GM21786 (cell line): ENCODE data around the gene SNTG2.

Source experiments
- ATAC-seq: cut with Tn5 transposase; IDR thresholded peaks from one replicate; pipeline ENCODE4 v1.9.1; 2021; ENCODE audit not compliant: unreplicated experiment

SNTG2 gene

DNA sequence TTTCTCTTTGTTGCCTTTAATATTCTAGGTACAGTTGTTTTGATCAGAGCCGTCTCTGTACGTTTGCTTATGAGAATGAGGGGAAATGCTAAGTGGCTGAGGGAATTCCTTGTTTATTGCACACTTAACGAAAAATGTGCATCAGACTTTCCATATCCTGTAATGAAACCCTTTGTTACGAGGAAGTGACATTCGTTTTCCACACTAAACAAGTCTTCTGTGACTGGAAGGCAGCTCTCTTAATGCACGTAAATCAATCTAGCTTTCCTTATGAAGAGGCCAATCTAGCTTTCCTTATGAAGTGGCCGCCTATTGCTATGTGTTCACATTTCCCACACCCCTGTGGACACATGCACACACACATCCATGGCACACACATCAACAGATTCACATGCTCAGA lies 186.2 kb downstream of the SNTG2 start:
- ATAC-seq = no peak

DNA sequence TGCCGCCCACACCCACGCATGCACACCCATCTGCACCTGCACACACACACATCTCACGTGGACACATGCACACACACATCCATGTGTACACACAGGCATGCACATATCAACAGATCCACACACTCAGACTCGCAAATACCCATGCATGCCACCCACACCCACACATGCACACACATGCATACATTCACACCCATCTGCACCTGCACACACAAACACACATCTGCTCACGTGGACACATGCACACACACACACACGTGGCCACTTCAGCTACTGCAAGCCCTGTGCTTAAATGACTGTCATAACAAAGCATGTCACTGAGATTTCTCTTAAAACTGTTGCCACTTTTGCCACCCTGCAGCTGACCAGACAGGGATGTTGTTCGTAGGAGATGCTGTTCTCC lies 186.6 kb downstream of the SNTG2 start:
- no peak for ATAC-seq

DNA sequence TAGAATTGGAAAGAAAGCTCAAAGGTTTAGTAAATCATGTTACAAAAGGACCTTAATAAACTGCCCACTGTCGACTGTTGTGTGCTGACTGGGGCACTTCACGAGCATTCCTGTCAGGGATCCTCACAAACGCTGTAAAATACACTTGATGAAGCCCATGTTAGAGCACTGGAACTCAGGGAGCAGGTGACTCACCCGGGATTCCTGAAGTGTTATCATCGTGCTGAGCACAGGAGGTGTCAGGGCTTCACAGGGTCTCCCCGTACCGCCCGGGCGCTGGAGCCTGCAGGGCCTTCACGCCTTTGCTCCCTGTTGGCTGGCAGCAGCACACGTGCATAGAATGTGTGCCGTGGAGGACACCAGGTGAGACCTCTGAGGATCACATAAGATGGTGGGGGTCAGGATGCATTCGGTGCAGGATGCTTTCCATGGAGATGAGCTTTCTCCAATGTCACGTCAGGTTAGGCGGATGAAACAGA lies 187.3 kb downstream of the SNTG2 start:
- ATAC-seq = no peak

DNA sequence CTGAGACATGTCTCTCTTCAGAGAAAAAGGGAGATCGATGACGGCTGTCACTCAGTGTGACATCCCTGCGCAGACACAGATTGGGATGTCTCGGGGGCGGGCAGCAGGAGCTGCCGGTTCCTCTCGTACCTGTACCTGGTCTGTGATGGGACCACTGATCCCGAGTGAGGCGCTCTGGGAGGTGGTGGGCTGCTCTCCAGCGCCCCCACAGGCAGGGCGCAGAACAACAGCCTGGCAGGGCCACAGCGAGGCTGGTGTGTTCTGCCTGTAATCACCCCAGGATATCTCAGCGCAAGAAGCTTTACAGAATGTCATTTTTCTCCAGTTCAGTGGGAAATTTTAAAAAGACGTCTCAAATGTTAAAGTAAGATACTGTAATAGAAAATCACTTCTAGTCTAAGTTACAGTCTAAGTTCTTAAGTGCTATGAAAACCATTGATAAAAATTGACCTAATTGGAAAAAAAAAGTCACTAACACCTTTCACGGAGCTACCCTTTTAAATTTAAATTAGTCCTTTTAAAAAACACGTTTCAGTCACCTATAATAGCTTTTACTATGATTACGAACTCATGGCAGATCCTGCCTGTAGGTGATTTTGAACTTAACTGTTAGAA lies 189.8 kb downstream of the SNTG2 start:
- ATAC-seq = peak; percentile 78

DNA sequence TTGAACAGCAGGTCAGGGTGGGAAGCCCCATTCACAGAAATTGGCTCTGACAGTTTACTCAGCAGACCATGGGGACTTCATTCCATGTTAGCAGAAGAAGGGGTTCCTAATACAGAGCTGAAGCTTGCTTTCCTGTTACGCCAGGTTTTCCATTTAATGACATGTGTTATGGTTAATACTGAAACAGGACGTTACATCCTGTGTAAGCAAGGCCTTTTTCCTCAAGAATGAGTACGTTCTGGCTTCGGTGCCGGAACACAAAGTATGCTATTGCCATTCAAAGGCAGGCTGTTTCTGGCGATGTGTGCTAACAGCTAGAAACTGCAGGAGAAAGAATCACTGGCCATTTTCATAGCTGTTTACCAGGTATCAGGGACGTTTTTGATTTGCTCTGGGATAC lies 190.4 kb downstream of the SNTG2 start:
- ATAC-seq = no peak

DNA sequence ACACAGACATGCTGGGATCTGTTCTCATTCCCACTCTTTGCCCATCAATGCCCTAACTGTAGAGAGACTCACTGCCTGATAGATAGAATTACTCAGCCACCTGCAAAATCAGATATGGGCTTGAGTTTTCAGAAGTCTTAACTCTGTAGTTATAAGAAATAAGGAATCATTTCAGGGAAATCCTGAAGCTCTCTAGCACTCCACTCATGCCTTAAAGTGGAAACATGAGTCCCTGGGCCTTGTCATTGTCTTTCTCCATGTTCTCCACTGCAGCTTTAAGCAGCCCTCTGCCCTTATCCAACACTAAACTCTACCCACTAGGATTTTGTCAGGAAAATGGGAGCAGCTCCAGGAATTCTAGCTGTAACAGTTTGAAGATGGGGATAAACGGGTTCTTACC lies 192.5 kb downstream of the SNTG2 start:
- no peak for ATAC-seq

DNA sequence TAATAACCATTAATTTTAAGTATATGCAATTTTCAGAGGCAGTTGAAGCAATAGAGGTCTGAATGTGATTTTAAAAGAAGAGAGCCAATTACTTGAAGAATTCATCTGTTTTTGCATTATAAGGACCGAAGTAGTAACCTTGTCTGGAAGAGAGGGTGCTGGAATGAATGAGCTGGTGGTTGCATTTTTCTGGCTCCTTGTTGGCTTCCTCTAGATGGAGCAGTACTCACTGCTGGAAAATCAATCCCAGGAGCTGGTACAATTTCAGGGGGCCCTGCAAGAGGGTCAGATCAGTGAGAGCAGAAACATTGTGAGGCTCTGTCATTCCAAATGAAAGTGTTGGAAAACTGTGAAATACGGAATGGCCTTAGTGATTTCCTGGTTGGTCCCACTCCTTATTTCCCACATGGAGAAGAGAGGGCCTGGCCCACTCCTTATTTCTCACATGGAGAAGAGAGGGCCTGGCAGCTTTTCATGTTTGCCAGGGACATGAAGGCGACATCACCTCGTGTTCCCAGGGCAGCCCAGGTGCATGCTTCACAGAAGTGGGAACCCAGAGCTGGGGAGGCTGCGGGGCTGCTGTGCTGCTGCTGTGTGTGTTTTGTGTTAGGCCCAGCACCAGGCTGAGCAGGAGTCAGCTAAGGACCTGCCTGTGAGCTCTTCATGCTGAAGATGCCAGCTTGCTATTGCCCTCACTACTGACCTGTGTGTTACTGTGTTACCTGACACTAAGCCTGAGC lies 197.4 kb downstream of the SNTG2 start:
- ATAC-seq = no peak

DNA sequence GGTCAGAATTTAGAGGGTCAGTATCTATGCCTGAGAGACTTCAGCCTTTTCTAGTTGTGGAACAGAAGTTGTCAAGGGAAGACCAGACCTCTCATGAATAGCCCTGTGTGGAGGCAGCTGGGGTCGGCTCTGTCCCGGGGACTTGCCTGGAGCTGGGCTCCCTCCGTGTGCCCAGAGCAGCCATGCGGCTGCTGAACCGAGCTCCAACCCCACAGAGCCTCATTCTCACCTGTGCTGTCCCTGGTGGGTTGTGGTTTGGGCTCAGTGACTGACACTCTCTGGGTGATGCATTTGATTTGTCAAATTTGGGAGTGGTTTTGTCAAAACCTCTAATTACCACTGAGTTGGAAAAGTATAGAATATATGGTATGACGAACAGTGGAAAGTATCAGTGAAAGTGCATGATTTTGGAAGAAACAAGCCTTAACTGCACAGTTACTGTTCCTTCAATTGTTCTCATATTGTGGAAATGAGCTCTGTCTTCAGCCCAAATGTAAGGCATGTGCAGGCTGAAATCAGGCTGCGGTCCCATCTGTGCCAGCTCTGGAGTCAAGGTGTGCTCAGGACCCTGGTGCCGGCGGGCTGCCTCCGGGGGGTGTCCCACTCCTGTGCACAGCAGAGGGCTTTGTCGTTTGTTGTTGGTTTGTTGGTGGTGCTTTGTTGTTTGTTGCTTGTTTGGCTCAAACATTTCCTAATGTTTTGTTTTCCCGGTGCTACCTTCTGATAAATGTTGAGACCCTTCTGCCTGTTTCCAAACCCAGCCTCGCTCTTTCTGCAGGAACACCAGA lies 200.3 kb downstream of the SNTG2 start:
- no peak for ATAC-seq

DNA sequence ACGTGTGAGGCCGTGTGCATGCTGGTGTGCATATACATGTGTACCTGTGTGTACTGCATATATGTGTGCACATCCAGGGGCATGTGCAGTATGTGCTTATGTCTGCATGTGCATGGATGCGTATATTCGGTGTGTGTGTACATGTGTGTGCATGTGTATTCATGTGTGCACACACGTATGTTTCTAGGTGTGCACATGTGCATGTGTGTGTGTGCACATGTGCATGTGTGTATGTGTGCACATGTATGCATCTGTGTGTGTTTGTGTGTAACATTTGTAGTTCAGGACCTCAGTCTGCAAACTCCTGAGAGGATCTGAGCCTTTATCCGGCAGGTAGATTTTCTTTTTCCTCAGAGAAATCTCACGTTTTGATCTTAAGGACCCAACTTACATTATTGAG lies 201.7 kb downstream of the SNTG2 start:
- ATAC-seq = no peak

DNA sequence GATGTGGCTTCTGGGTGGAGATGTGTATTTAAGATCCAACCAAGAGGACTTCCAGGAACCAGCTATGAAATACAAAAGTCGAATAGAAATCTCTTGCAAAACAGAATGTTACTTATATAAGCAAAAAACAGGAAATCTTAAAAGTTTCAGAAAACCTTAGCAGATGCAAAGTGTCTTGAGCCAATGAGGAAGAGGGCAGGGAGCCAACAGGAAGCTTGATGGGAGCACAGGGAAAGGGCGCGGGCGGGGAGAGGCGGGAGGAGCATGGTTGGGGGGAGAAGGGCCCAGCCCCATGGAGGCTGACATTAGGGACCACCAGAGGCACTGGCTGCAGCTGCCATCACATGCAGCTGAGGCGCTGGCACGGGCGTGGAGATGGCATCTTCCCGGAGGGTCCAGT lies 203.3 kb downstream of the SNTG2 start:
- no peak for ATAC-seq

DNA sequence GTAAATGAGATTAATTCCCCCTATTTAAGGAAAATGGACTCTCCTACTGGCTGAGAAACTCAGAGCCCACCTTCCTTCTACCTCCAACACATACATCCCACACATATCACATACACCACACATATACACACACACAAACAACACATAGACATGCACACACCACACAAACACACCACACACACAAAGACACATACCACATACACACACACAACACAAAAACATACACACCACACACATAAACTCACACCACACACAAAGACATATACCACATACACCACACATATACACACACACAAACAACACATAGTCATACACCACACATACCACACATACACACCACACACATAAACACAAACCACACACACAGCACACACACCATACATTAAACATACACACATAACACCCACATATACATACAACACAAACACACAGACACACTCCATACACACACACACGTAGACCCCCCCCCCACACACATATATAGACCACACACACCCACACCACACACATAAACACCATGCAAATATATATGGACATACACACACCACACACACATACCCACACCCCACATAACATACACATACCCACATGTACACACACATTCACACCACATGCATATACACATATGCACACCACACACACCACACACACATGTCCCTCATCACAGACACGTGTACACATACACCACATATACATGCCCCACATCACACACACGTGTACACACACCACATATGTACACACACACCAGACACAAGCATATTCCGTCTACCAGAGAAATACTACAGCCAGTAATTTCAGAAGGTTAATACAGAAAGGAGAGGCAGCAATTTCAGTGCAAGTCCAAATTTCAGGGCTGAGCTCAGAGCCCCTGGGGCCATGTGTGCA lies 204.3 kb downstream of the SNTG2 start:
- no peak for ATAC-seq

DNA sequence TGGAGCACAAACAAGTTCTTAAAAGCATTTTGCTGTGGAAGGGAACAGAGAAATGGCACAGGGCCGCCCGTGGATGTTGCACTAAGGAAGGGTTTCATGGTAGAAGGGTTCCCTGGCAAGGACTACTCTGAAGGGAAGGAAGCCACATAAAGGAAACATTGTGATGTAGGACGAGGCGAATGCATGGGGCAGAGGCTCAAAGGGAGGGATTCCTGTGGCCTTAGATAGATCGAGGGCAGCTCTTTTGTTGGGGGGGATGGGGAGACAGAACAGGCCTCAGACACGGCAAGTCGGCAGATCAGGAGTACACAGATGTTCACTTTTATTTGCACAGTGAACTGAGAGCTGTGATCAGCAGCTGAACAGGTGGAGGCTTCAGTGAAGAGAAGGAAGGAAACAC lies 205.4 kb downstream of the SNTG2 start:
- no peak for ATAC-seq

DNA sequence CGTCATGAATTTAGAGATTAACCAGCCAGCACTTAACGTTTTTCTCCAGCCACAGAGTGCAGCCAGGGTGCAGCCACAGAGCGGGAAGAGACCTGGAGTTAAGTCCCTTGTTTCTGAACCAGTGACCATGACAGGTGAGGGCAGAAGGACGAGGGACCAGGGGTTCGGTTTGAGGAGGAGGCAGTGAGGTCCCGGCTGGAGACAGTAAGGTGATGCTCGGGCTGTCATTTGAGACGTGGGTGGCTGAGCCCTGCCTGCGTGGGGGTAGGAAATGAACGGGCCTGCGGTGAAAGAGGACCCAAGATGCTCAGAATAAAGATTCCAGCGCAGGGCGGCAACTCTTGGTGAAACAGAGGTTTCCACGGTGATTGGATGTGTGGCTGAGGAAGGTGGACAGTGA lies 205.9 kb downstream of the SNTG2 start:
- no peak for ATAC-seq

DNA sequence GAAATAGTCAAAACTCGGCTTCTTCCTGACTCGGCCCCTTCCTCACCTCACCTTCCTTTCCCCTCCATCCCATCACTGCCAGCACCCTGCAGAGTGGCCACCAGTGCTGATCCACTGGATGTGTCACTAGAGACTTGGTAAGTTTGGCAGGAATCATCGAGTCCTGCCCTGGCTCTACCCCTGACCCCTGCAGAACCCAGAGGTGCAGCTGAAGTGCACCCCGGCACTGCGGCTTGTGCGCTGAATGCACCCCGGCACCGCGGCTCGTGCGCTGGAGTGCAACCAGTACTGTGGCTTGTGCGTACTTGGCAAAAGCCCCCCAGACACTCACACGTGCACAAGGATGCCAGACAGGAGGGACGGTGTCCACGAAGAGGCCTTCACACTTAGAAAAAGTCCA lies 206.5 kb downstream of the SNTG2 start:
- ATAC-seq = no peak

DNA sequence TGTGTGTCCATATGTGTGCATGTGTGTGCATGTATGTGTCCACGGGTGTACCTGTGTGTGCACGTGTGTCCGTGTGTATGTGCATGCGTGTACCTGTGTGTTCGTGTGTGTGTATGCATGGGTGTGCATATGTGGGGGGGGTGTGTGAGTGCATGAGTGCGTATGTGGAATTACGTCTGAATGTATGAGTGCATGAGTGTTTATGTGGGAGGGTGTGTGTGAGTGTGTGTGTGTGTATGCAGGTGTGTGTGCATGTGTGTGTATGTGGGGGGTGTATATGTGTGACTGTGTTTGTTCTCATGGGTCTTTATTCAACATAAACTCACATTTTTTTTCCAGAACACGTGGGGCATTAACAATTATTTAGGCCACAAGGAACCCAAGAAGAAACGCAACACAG lies 208.4 kb downstream of the SNTG2 start:
- ATAC-seq = no peak

DNA sequence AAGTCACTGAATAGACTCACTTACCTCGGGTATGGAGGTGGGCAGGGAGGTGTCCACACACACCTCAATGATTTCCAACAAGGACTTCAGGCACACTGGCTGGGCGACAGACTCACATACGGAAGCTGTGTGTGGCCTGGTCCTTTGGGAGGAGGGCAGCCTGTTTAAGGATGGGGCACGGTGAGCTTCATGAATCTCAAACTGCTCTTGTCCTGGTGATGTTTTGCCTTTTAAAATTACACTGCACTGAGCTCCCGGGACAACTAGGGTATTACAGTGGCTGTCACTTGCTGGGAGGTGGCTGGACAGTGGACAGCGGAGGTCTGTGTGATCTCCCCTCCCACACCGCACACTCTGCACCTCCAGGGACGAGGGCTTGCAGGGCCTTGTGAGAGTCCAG lies 211.6 kb downstream of the SNTG2 start:
- no peak for ATAC-seq

DNA sequence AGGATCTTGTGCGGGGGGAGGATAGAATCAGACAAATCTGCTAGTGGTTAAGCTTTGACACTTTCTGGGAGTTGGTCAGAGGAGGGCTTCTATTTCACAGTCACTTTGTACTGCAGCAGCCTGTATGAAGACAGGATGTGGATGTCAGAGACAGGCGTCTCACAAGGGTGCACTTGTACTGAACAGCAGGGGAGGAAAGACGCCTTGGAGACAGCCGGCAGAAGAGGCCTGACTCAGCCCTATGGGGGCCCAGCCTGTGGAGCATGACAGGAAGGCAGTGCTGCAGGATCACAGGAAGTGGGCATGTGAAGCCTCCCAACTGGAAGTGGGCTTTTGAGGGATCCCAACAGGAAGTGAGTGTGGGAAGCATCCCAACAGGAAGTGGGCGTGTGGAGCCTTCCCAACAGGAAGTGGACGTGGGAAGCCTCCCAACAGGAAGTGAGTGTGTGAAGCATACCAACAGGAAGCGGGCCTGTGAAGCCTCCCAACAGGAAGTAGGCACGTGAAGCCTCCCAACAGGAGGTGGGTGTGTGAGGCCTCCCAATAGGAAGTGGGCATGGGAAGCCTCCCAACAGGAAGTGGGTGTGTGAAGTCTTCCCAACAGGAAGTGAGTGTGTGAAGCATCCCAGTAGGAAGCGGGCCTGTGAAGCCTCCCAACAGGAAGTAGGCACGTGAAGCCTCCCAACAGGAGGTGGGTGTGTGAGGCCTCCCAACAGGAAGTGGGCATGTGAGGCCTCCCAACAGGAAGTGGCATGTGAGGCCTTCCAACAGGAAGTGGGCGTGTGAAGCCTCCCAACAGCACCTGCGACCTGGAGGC lies 212.3 kb downstream of the SNTG2 start:
- no peak for ATAC-seq

DNA sequence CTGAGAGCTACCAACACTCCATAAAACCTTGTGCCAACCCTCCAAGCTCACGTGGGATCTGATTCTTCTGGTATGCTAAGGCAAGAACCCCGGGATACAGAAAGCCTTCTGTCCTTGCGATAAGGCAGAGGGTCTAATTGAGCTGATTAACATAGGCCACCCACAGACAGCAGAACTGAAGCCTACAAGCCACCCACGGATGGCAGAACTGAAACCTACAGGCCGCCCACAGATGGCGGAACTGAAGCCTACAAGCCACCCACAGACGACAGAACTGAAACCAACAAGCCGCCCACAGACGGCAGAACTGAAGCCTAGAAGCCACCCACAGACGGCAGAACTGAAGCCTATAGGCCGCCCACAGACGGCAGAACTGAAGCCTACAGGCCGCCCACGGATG lies 216.3 kb downstream of the SNTG2 start:
- ATAC-seq = no peak

DNA sequence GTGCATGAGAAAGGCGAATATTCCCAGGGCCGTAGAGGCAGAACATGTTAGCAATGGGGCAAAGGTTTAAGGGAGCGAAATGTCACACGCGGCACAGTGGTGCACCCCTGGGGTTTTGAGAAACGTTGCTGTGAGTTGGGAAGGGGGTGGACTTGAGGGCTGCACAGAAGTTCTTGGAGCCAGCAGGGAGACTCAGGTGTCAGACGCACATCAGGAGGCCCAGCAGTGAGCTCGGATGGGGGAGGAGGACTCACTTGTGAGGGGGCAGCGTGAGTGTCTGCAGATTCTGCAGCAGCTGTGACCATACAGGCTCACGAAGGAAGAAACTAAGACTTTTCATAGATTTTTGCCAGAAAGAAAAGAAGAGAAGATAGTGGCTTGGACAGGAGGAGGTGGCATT lies 218.2 kb downstream of the SNTG2 start:
- ATAC-seq = no peak

DNA sequence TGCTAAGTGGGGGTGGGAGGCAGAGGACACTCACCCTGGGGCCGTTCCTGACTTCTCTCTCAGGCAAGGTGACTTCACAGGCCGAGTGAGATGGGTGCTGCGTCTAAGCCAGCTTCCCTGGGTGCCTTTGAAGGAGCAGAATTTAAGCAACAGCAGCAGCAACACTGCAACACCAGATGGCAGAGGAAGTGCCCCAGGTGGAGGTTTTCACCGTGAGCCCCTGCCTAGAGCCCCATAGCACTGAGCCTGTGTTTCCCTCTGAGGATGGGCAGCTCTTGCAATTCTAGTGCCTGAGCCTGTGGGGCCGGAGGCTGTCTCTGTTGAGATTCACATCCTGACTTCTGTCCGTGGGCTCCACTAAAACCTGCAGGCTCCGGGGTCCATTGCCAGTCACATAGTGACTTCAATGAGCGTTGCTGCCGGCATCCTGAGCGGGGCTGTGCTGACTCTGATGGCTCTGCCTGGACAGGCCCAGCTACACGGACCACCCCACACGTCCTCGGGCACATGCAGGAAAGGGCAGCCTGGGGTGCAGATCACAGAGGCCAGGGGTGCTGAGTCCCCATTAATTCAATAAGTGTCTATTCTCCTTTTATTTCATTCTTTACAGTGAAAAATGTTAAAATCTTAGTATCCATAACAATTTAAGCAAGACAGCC lies 218.8 kb downstream of the SNTG2 start:
- ATAC-seq = no peak
